Occipital lobe (tissue), 2 donors: ENCODE results near the gene CRBN. TPM values are rescaled to one million over a fixed set of nuclear protein-coding genes. Genes with fewer than 3 reads are reported as not detected.

ENCODE experiments used
- DNase-seq: peaks from one replicate; lab custom pipeline; 2025; lab: John Stamatoyannopoulos, UW
- total RNA-seq: library from RNA; depleted of rRNA; stranded (reverse); fragments of >200 nt; gene quantifications from one replicate; pipeline ENCODE4 v1.2.3, GENCODE V29; 2014

The CRBN gene
- 187 TPM for total RNA-seq

GRCh38 chr3:3179407-3180094, at the start of gene CRBN:
Gene CRBN, minus strand, starts transcription at chr3:3179691. Its CDS starts 4 bp downstream, at chr3:3179687.
- peak; percentile 86 for DNase-seq

DNA sequence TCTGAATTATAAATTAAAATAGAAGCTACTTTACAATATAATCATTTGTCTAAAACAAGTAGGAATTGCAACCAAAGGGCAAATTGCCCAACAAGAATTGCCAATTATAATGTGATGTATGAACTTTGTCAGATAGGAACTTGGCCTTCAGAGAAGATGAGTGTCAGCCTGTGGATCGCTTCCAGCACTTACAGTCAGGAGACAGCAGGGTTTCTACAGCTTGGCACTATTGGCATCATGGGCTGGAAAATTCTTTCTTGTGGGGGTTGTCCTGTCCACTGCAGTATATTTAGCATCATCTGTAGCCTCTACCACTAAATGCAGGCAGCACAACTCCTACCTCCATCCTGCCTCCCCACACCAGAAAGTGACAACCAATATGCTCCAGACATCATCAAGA, 48.1 kb upstream of the CRBN start:
- no peak for DNase-seq

- no peak for DNase-seq
Observed at GRCh38 chr3:3221528-3221927, 42.0 kb upstream of the CRBN start.

GRCh38 chr3:3216401-3216800, 36.9 kb upstream of the CRBN start:
- no peak for DNase-seq

DNA sequence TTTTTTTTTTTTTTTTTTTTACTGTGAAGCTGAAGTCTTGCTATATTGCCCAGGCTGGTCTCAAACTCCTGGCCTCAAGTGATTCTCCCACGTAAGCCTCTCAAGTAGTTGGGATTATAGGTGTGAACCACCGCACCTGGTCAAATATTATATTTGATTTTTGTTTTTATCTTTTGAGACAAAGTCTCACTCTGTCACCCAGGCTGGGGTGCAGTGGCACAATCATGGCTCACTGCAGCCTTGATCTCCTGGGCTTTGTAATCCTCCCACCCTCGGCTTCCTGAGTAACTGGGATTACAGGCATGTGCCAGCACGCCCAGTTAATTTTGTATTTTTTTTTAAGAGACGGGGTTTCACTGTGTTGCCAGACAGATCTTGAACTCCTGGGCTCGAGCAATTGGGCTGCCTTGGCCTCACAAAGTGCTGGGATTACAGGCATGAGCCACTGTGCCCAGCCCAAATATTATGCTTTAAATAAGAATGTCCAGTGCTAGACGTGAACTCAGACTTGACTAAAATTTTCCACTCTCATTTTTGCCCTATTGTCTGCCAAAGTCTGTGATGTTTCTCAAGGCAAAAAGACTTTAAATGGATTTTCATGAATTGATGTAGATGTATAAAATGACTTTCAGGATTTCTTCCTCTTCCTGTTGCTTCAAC, 33.4 kb upstream of the CRBN start:
- no peak for DNase-seq

DNA sequence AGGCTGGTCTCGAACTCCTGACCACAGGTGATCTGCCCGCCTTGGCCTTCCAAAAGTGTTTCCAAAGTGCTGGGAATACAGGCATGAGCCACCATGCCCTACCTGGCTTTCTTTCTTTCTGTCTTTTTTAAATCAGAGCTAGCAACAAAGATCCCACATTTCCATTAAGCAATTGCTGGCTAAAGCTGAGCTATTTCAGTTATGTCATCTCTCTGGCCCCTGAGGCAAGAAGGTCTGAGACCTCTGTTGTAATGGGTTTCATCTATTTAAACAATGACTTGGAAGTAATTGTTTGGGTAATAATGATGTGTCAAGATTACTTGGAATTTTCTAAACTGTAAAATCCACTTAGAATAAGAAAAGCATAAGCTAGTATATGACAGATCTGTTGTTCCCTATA, 30.2 kb upstream of the CRBN start:
- DNase-seq = no peak

DNA sequence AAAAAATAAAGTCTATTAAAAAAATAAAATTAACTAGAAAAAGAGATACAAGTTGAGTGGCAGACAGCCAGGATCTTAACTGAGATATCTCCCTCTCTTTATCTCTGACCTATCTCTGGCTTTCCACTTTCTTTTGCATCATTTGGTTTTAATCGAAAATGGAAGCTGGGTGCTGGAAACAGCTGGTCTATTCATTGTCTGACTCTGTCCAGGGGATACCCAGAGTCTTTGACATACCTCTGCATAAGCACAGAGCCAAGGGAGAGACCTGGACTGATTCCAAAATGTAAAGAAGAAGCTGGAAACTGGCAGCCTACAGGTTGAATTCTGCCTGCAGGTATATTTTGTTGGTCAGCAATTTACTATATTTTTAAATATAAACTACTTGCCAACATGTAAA, 29.6 kb upstream of the CRBN start:
- DNase-seq = no peak

DNA sequence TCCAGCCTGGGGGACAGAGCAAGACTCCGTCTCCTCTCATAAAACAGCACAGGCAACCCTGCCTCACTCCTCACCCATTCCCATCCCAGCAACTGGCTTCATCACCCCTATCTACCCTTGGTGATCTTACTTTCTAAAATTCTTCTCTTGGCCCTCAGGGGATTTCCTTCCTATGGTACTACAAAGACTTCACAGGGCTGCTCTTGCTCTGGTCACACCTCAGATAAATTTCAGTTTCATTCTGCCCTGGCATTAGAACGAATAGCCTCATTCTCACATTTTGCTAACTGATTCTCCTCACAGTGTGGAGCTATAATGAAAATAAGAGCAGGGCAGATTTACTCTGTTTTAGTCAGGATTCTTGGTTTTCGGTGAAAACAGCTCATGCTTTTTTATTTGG, 22.1 kb upstream of the CRBN start:
- no peak for DNase-seq

DNA sequence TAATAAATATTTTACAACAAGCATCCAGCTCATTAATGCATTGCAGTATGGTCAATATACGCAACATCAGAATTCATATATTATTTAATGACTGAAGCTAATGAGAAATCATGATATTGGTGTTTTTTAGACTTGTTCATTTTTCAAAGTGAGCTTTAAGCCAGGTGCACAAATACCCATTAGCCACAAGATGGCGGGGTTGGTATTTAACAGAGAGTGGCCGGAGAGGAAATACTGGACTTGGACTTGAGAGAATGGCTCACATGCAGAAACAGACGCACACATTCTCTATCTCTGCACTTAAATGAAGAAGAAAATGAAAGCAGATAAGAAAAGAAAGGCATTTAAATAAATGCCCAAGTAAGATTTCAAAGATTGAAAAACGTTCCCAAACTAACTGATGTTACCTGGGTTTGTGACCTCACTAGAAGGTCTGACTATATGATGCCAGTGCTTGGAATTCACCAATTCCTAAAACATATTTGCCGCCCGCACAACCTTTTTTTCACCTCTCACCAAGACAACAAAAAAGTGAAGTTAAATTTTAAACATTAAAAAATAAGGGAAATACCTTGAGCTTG, 21.2 kb upstream of the CRBN start:
- peak; percentile 14 for DNase-seq

DNA sequence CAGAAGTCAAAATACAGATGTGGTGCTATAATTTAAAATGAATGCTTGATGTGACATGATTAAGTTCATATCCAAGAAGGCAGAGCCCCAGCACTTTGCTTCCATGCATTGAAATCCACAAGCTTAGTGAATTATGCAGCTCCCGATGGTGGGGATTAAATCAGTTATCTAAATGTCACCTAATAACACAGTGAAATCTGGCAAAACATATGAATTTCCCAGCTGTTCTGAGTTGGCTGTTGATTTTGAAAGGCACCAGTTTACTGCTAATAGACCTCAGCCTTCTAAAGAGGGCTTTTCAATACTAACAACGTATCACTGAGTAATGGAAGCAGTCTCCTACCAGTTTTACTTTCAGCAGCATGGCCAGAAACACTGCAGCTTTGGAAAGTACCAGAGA, 19.8 kb upstream of the CRBN start:
- no peak for DNase-seq

DNA sequence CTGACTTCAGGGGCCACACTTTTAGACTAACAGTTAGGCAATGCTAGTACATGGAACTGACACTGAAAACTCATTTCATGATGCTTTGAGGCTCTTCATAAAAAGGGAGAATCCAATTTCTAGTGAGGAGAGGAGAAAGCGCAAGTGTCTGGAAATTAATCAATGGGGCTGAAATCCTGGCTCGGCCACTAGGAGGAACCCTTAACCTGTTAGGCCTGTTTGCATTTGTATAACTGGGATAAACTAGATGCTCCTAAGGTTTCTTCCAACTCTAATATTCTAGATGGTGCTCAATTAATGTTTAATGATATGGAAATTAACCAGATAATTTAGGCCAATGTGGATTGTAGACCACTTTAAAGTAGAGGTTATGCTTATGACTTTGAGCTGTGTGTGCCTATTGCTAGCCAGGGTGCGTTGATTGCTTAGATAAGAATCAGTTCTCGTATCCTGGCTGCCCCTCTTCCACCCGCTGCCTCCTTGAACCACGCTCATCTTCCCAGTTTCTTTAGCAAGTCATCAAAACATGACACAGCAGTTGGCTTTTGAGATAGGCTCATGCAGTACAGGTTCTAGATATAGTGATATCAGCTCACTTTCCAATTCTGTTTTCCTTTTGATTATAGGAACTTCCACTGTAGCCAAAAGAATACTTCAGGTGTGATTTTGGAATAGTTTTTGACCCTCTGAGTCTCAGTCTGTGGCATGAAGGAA, 16.8 kb upstream of the CRBN start:
- DNase-seq = no peak

- no peak for DNase-seq
Observed at GRCh38 chr3:3194861-3195260, 15.4 kb upstream of the CRBN start.

DNA sequence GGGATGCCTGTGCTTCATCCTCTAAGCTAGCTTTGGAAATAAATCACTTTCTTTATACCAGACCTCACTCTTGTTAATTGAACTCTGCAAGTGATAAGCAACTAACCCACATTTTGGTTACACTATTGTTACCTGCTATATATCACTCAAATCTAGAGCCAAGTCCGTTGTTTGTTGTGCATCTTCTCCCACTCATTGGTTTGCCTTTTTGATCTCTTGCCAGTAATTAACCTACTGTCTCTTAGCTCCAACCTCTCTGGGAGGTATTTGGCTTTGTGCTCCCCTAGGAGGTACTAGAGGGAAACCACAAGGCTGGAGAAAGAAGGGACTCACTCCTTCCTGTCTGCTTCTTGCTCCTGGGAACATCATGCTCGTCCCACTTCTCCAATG, 12.8 kb upstream of the CRBN start:
- DNase-seq = no peak

GRCh38 chr3:3191675-3192285, 12.3 kb upstream of the CRBN start:
- DNase-seq = no peak

- no peak for DNase-seq
Observed at GRCh38 chr3:3189961-3190360, 10.5 kb upstream of the CRBN start.

DNA sequence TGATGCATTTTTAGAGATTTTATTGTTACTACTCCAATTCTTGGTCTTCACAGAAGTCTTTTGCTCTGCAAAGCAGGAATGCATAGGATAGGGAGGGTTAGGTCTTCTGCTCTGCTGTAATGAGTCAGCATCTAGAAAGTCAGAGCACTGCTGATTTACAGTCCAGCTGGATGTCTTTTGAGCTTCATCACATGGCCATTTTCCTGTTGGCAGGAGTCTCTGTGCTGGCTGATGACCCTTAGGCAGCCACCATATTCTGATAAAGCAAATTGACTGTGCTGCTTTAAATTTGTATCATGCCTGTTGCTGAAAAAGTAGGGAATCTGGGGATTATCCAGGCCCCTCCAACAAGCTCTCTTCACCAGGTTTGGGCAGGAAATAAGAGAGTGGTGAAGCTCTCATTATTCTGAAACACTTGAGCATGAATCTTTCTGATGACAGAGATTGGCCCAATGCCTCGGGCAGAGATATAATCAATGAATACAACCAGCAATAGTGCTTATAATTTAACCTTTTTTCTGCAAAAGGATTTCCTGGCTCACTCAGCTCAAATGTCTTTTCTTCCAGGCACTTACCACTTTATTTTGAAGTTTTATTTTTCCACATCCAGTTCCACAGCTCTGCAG, 9.7 kb upstream of the CRBN start:
- no peak for DNase-seq

DNA sequence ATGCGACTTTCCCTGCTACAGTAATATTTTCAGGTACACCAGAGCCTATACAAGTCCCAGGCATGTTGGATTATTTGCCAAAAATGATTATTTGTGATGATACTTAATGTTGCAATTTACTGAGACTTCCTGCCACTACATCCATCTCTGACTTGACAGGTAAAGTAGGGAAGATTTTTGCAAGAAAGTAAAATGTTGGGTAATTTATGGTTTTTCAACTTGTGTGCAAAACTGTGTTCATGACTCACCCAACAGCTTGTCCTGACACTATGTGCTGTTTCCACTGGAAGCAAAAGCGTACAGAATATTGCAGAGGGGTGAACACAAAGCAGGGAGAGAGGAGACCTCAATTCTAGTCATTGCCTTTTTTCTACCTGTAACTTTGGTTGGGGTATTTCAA, 5.4 kb upstream of the CRBN start:
- no peak for DNase-seq

DNA sequence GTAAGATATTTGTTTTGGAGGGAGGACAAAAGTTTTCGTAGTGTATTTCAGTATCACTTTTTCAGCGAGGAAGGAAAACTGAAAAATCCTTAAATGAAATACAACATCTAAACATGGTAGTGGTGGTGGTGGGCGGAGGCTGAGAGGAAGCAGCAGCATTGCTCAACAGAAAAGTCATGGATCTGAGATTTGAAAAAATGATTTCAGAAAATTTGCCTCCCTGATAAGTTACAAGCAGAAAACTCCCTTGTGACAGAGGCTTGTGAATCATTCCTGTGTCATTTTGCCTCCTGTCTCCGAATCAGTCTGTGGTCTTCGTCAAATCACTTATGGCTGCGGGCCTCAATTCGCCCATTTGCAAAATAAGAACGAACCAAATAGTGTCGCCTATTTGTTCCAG, 965 bp upstream of the CRBN start:
- DNase-seq = no peak

- DNase-seq = no peak
Observed at GRCh38 chr3:3178498-3179328, 778 bp downstream of the CRBN start.

DNA sequence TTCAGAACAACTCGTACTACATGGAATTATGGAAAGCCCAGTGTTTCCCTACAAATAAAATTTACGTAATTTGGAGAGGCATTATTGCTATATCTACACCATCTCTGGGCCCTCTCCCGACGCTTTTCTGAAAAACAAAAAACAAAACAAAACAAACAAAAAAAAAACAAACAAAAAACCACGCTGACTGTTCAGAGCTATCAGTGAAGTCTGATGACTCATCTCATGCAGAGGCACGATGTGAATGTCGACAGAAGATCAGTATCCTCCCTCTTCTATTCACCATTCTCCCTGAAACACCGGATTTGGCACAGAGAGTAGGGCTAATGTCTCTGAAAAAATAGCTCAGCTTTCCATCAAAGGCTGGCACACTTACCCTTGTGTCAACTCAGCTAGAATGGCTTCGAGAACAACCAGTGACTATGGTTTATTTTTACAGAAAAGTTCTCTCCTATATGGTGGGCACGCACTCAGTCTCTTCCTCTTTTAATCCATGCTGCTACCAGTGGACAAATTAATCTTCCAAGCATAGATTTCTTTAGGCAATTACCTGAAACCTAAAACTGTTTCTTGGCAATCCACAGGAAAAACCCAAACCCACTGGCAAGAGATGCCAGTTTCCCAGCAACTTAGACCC, 1.5 kb downstream of the CRBN start:
- DNase-seq = no peak
